Activated CD8-positive, alpha-beta memory T cell treated with anti-CD3 and anti-CD28 coated beads for 36 hours (primary cell): ENCODE measurements around the gene UBE3C. TPM values are rescaled to one million over a fixed set of nuclear protein-coding genes. Genes with fewer than 3 reads are reported as not detected.
"Not testable (repeated sequence)": the region's sequence is repeated elsewhere in the genome, so short reads cannot be mapped to it uniquely, and the experiment has no call there.

Experiments
- CTCF ChIA-PET: fragments of 350-600 bp; sonication (Branson Sonifier 250); formaldehyde crosslinking; loops from one replicate; lab custom pipeline; 2021; ENCODE audit warnings: antibody characterized with exemption; lab: Charles Lee
- POLR2A ChIA-PET: fragments of 350-600 bp; sonication (Branson Sonifier 250); formaldehyde crosslinking; loops from one replicate; lab custom pipeline; 2021; ENCODE audit warnings: antibody characterized with exemption; lab: Charles Lee
- total RNA-seq, 2 experiments: library from RNA; stranded (reverse); gene quantifications; one replicate each; pipeline ENCODE4 v1.2.3, GENCODE V29; 2021

Gene UBE3C
- total RNA-seq: 10 to 100 TPM; 80.9 to 81.8 TPM

DNA sequence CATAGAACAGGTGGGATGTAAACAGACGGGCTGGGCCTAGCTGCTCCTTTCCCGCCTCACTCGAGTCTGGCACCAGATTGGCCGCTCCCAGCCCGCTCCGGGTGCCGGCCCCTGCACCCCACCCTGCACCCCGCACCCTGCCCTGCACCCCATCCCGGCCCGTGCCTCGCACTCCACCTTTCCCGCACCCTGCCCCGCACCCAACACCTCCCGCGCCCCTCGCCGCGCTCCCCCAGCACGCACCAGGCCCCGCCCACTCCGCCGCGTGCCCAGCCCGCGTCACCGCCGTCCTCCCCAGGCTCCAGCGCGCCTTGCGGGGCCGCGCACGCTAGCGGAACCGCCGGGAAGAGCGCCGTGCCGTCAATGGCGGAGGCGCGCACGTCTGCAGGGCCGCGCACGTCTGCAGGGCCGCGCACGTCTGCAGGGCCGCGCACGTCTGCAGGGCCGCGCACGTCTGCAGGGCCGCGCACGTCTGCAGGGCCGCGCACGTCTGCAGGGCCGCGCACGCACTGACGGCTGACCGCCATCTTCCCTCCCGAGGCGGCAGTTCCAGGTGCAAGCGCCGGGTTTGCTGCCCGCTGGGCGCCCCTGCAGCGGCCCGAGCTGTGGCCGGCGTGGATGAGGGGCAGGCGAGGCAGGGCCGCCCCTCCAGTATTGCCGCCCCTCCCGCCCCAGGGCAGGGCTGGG is at the start of gene UBE3C:
Gene UBE3C (plus strand): TSS at position 503 of the 687 bp plus-strand sequence. CDS start 347 bp downstream, outside the sequence.
- POLR2A ChIA-PET: interaction anchor here (0.5 kb wide), 2 partner anchors 70 to 429 kb away, joined by 4 to 5 read pairs; no protein-coding TSS in a partner anchor

DNA sequence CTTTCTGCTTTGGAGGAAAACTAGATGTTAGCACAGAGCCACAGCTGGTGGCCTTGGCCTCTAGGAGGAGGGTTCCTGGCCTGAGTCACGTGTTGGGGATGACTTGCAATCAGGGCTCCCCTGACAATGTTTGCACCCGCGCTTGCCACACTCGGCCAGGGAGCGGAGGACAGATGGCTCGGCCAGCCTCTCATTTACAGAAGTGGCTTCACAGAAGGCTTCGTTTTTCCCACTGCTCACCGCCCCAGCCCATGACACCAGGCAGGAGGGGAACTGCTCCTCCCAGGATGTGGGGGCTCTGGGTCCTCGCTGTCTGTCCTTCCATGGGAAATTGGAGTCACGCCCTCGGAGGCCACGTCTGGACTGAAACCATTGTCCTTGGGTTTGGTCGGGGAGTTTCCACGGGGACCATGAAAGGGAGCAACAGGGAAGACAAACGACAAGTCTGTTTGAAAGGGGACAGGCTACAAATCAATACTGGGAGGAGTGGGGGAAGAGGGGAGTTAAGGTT is 49.6 kb upstream of the UBE3C start:
- POLR2A ChIA-PET: no interaction called here
- CTCF ChIA-PET: no interaction called here

More for the DNA sequence above, at the start of gene UBE3C:
- CTCF ChIA-PET: no interaction called here

DNA sequence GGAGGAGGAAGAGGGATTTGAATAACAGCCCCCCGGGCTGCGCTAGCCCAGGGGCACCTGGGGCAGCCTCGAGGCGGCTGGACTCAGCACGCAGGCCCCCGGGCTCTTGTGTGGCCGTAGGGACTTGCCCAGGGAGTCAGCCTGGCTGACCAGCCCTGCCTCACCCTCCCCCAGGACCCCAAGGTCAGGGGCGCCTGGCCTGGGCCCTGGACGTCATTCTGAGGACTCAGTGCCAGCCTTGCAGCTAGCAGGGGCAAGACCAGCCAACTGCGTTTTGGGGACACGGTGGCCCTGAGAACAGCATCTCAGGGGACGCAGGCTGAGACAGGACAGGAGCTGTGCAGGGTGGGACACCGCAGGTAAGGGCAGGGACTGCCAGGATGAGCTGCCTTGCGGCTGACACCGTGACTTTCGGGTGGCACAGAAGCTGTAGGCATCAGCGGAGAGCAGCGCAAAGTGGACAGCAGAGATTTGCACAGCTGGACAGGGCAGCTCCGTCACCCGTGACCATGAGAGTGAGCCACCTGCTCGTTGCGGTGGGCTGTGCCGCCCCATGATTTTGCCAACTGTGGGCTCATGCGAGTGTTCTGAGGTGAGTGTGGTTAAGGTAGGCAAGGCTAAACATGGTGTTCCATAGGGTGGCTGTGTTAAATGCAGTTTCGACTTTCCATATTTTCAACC is 48.1 kb upstream of the UBE3C start:
- CTCF ChIA-PET: interaction anchor here (0.6 kb wide), 1 partner anchor 120 kb away, joined by 3 read pairs; no protein-coding TSS in a partner anchor
- POLR2A ChIA-PET: no interaction called here

DNA sequence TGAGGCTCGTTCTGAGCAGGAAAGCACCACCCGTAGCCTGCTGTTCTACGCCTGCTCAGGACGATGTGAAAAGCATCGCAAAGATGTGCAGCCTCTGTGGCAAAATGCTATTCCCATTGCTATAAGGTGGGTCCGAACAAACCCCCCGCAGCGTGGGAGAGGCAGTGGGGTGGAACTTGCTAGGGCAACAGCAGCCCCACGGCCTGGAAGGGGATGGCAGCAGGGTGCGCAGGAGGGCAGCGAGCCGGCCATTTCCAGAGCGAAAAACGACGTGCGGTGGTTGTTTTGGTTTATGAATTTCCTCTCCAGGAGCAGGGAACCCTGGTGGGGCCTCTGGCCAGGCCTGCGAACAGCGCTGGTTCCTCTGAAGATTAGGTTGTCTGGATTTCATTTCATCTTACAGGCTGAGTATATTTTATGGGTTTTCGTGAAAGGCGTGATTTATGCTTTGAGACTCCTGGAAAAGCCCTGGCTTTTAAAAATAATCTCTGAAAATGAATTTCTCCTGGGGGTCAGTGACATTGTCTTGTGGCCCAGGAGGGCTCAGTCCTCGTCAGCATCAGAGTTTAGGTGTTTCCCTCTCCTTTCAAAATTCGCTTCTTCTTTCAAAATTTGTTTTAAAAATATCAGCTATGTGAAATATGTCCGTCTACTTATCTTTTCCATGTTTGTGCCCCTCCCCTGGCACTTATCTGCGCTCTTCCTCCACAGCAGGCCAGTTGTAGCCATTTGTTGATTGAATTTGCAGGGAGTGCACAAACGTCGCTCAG is 42.3 kb upstream of the UBE3C start:
- POLR2A ChIA-PET: no interaction called here
- CTCF ChIA-PET: no interaction called here

DNA sequence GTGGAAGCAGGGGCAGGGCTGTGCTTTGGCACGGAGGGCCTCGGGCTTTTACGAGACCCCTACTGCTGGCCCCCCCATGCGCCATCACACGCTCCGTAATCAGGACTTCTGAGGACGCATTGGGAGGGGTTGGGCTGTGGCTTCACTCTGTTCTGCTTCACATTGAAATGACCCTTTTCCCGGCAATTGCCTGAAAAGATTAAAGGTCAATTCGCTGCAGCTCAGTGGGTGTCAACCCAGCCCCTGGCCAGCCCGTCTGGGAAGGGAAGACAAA is 41.7 kb upstream of the UBE3C start:
- POLR2A ChIA-PET: no interaction called here

DNA sequence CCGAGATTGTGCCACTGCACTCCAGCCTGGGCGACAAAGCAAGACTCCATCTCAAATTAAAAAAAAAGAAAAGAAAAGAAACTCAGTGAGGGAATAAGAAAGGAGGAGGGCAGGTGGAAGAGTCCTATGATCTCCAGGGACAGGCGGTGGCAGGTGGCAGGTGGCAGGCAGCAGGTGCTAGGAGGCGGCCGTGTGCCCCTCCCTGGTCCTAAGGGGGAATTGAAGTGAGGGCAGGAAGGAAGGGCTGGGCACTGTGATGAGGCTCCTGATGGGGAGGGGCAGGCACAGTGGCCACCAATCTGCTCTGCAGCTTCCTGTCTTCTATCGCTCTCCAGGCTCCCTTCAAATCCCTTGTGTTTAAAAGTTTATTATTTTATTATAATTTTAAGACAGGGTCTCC is 41.2 kb upstream of the UBE3C start:
- CTCF ChIA-PET: no interaction called here
- POLR2A ChIA-PET: no interaction called here

More for the DNA sequence above, 41.7 kb upstream of the UBE3C start:
- CTCF ChIA-PET: no interaction called here

DNA sequence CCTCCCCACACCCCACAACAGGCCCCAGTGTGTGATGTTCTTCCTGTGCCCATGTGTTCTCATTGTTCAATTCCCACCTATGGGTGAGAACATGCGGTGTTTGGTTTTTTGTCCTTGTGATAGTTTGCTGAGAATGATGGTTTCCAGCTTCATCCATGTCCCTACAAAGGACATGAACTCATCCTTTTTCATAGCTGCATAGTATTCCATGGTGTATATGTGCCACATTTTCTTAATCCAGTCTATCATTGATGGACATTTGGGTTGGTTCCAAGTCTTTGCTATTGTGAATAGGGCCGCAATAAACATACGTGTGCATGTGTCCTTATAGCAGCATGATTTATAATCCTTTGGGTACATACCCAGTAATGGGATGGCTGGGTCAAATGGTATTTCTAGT is 38.7 kb upstream of the UBE3C start:
- CTCF ChIA-PET, POLR2A ChIA-PET: not testable (repeated sequence)

DNA sequence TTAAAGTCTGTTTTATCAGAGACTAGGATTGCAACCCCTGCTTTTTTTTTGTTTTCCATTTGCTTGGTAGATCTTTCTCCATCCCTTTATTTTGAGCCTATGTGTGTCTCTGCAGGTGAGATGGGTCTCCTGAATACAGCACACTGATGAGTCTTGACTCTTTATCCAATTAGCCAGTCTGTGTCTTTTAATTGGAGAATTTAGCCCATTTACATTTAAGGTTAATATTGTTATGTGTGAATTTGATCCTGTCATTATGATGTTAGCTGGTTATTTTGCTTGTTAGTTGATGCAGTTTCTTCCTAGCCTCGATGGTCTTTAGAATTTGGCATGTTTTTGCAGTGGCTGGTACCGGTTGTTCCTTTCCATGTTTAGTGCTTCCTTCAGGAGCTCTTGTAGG is 35.1 kb upstream of the UBE3C start:
- POLR2A ChIA-PET, CTCF ChIA-PET: not testable (repeated sequence)

DNA sequence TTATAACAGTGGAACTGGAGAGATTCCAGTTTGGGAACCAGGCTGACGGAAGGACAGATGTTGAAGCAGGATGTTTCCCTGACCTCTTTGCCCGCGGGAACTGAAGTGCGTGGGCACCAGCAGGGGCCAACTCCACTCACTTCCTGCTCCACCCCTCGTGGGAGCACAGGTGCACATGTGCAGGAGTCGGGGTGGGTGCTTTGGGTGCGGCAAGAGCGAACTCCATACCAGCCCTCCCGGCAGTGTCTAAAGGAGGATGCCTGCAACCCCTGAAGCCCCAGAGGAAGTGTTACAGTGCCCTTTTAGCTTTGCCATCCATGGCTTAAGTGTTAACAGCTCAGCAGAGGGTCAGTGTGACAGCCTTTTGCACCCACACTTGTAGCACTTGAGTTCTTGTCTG is 27.4 kb upstream of the UBE3C start:
- POLR2A ChIA-PET: no interaction called here
- CTCF ChIA-PET: interaction anchor here (0.6 kb wide), 1 partner anchor 110 kb away, joined by 3 read pairs; no protein-coding TSS in a partner anchor

DNA sequence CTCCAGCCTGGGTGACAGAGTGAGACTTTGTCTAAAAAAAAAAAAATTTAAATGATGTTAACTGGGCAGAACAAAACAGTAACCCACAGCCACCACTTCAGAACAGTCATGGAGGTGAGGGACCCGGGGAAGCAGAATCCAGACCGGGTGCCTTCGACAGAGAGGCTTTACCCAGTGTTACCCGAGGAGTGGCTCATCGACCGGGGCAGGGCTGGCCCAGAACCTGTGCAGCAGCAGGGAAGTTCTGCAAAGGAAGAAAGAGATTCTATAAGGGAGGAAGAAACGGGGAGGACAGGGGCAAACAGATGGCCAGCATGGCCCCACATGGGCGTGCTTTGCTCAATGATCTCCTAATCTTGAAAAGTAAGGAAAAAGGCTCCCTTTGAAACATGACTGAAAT is 26.0 kb upstream of the UBE3C start:
- CTCF ChIA-PET: no interaction called here
- POLR2A ChIA-PET: no interaction called here

DNA sequence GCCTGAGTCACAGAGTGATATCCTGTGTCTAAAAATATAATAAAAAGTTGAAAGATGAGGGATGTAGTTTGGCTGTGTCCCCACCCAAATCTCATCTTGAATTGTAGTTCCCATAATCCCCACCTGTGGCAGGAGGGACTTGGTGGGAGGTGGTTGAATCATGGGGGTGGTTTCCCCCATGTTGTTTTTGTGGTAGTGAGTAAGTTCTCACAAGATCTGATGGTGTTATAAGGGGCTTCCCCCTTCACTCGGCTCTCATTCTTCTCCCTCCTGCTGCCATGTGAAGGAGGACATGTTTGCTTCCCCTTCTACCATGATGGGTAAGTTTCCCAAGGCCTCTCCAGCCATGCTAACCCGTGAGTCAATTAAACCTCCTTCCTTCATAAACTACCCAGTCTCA is 25.1 kb upstream of the UBE3C start:
- ChIA-PET POLR2A (no interaction called here), CTCF (no interaction called here)

DNA sequence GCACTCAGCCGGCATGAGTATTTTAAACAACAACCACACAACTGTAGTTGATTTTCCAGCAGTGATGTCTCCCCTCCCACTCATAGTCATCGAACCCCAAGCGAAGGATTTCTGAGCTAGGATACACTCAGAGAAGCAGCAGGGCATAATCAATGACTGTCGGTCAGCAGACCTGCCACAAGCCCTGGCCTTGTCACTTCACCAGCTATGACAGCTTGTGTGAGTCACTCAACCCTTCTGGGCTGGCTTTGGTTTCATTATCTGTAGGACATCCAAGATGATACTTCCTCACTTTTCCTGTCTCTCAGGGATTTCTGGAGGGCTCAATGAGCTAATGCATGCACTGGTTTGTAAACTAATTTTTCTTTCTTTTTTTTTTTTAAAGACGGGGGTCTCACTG is 22.0 kb upstream of the UBE3C start:
- CTCF ChIA-PET: no interaction called here
- POLR2A ChIA-PET: no interaction called here

DNA sequence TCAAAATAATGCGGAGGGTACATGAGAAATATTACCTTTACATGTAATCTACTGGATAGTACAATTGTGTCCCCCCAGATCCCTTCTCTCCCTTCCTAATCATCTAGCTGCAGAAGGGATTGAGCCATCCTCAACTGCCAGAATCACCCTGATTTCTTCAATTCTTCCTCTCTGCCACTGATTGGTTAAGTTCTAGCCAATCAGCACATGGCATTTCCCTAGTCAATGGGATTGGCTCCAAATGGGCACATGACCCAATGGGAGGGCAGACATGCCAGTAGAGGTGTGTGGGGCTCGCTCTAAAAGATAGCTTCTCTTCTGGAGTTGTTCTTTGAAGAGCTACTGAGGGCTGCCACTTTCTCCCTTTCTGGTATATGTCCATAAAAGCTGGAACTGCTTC is 20.9 kb upstream of the UBE3C start:
- ChIA-PET POLR2A (no interaction called here), CTCF (interaction anchor here (0.7 kb wide), 1 partner anchor 11 kb away, joined by 3 read pairs; no protein-coding TSS in a partner anchor)

DNA sequence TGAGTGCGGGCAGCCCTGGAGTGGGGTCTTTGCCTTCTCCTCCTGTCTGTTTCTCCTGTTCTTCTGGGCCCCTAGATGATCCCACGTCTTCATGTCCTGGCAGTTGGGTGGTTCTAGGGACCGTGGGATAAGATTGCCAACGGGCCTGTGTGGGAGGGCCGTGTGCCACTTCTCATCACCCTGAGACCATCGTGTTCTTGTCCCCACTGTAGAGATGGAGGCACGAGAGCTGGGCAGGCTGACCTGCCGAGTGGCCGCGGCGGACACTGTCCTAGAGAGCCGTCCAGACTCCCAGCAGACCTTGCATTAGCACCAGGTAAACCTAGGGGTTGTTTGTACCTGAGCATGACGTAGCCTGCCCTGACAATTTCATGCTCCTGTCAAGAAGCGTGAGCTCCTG is 18.5 kb upstream of the UBE3C start:
- POLR2A ChIA-PET: no interaction called here
- CTCF ChIA-PET: no interaction called here

DNA sequence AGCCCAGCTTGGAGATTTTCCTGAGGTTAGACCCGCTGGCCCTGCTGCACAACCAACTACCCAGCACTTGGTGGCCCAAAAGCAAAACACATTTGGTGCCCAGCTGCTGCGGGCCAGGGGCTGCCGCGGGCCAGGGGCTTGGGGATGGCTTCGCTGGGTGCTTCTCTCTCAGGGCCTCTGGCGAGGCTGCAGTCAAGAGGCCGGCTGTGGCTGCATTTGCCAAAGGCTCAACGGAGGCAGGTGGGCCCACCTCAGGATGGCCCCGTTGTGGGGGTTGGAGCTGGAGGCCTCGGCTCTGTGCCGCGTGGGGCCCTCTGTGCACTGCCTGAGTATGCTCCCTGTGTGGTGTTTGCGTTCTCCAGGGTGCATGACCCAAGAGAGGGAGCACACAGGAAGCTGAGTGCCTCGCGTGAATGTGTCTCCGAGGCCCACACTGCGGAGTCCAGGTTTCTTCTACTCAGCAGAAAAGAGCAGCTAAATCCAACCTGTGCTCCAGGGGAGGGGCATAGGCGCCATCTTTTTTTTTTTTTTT is 17.5 kb upstream of the UBE3C start:
- POLR2A ChIA-PET: no interaction called here
- CTCF ChIA-PET: no interaction called here

DNA sequence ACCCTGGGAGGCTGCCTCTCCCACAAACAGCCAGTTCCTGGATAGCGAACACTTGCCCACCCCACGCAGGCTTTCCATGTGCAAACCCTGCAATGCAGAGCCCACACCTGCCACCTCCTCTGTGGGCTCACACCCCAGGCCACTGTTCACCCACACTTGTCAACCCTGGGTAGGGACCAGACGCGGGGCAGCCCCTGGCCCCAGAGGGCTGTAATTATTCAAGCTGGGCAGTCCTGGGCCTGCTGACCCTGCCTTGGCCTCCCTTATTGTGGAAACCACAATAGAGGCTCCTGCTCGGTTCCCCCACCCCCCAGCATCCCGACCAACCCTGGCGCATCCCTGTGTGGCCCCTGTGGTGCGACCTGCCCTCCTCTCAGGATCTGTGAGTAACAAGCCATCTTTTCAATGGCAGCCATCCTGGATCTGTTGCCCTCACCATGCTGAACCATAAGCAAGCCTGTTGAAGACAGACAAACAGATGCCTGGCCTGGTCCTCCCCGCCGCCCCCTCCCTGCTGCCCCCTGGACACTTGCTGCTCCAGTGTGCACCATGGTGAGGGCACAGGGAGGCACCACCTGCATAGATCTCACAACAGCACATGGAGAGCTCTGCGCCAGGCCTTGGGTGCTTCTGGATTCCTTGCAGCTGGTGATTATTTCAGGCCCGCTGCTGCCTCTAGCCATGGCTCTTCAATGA is 15.8 kb upstream of the UBE3C start:
- POLR2A ChIA-PET: no interaction called here
- CTCF ChIA-PET: no interaction called here

DNA sequence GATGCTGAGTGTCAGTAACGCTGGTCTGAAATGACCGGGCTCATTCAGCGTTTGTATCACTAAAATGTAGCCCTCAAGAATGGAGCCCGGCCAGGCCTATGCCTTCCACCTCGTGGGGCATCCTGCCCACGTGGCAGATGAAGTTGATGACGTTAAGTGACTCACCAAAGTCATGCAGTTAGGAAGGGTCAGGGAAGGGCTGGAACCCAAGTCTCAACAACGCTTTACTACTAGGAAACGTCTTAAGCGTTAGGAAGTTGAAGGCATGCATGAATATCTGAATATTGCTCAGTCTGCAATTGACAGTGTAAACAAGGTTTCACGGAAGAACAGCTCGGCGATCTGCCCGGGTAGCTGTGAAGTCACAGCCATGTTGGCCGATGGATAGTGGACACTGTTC is 14.0 kb upstream of the UBE3C start:
- ChIA-PET CTCF (no interaction called here), POLR2A (no interaction called here)

DNA sequence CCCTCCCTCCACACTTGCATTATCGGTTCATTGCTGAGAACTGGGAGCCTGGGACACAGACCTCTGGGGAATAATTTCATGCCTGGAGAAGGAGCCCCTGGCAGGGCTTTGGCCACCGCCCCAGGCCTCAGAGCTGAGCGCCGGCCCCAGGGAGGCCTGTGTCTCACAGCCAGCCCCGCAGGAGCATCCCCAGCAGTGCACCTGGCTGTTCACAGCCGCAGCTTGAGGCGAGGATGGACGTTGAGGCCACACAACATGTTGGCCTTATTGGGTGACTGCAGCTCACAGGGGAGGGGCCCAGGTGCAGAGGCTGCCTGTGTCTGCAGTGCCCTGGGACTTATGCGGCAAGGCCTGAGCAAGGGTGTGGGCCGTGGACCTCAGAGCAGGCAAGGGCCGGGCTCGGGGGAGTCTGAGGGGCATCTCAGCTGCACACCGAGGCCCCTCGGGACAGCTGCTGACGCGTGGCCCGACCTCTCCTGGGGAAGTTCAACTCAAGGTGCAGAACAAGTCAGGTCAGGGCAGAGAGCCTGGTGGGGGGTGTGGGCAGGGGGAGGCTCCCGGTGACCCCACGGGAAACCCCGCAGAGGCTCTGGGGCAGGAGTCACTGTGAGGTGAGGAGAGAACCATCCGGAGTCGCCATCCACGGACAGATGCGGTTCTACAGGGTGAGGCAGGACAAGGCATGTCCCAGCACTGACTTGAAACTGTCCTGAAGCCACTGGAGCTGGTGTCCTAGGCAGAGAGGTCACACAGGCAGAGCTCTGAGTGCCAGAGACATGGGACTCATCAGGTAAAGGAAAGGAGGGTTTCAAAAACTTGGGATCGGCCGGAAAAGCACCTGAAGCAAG is 13.1 kb upstream of the UBE3C start:
- ChIA-PET CTCF (interaction anchor here (1.5 kb wide), 1 partner anchor 11 kb away, joined by 3 read pairs; no protein-coding TSS in a partner anchor), POLR2A (no interaction called here)
